ENCODE data around the gene AP1S3.
"Not testable (repeated sequence)": the region's sequence is repeated elsewhere in the genome, so short reads cannot be mapped to it uniquely, and the experiment has no call there.

AP1S3 gene

GRCh38 chr2:223832241-223832903 lies 5.0 kb downstream of the AP1S3 start:
- DNase-seq, result no peak
- TF ChIP-seq GATA1 (IDR thresholded peaks at IDR 0.05; ENCODE audit: low read depth, low read length), result no peak
- TF ChIP-seq POLR2A (IDR thresholded peaks at IDR 0.05; ENCODE audit: low read length), result no peak

- DNase-seq, result no peak
- TF ChIP-seq POLR2A (IDR thresholded peaks at IDR 0.05; ENCODE audit: low read length), result no peak
- TF ChIP-seq GATA1 (IDR thresholded peaks at IDR 0.05; ENCODE audit: low read depth, low read length), result no peak
These were observed 8.3 kb downstream of the AP1S3 start for GRCh38 chr2:223829128-223829527.

GRCh38 chr2:223828314-223828713 lies 9.1 kb downstream of the AP1S3 start:
- TF ChIP-seq POLR2A (IDR thresholded peaks at IDR 0.05; ENCODE audit: low read length) (no peak), GATA1 (IDR thresholded peaks at IDR 0.05; ENCODE audit: low read depth, low read length) (no peak)
- DNase-seq, result no peak

- DNase-seq, result no peak
- no peak for TF ChIP-seq GATA1 (IDR thresholded peaks at IDR 0.05; ENCODE audit: low read depth, low read length)
- TF ChIP-seq POLR2A (IDR thresholded peaks at IDR 0.05; ENCODE audit: low read length), result no peak
These were observed 10.4 kb downstream of the AP1S3 start for GRCh38 chr2:223826995-223827394.

- TF ChIP-seq POLR2A (IDR thresholded peaks at IDR 0.05; ENCODE audit: low read length) (no peak), GATA1 (IDR thresholded peaks at IDR 0.05; ENCODE audit: low read depth, low read length) (no peak)
- no peak for DNase-seq
These were observed 13.1 kb downstream of the AP1S3 start for GRCh38 chr2:223824301-223824700.

- TF ChIP-seq POLR2A (IDR thresholded peaks at IDR 0.05; ENCODE audit: low read length) (no peak), GATA1 (IDR thresholded peaks at IDR 0.05; ENCODE audit: low read depth, low read length) (no peak)
- no peak for DNase-seq
These were observed 14.6 kb downstream of the AP1S3 start for GRCh38 chr2:223822818-223823217.

GRCh38 chr2:223820549-223820948 lies 16.8 kb downstream of the AP1S3 start:
- TF ChIP-seq GATA1 (IDR thresholded peaks at IDR 0.05; ENCODE audit: low read depth, low read length) (no peak), POLR2A (IDR thresholded peaks at IDR 0.05; ENCODE audit: low read length) (no peak)
- DNase-seq, result no peak

GRCh38 chr2:223819891-223820290 lies 17.5 kb downstream of the AP1S3 start:
- TF ChIP-seq POLR2A (IDR thresholded peaks at IDR 0.05; ENCODE audit: low read length) (no peak), GATA1 (IDR thresholded peaks at IDR 0.05; ENCODE audit: low read depth, low read length) (no peak)
- no peak for DNase-seq

- no peak for DNase-seq
These were observed 21.4 kb downstream of the AP1S3 start for GRCh38 chr2:223815884-223816570.

GRCh38 chr2:223815186-223815883 lies 22.0 kb downstream of the AP1S3 start:
- TF ChIP-seq GATA1 (IDR thresholded peaks at IDR 0.05; ENCODE audit: low read depth, low read length) (no peak), POLR2A (IDR thresholded peaks at IDR 0.05; ENCODE audit: low read length) (no peak)
- no peak for DNase-seq

More at GRCh38 chr2:223815884-223816570, 21.4 kb downstream of the AP1S3 start:
- TF ChIP-seq GATA1 (IDR thresholded peaks at IDR 0.05; ENCODE audit: low read depth, low read length), result no peak
- TF ChIP-seq POLR2A (IDR thresholded peaks at IDR 0.05; ENCODE audit: low read length), result no peak

GRCh38 chr2:223814764-223815163 lies 22.6 kb downstream of the AP1S3 start:
- not testable (repeated sequence) for DNase-seq

GRCh38 chr2:223813329-223813728 lies 24.1 kb downstream of the AP1S3 start:
- TF ChIP-seq GATA1 (IDR thresholded peaks at IDR 0.05; ENCODE audit: low read depth, low read length), result no peak
- TF ChIP-seq POLR2A (IDR thresholded peaks at IDR 0.05; ENCODE audit: low read length), result no peak
- DNase-seq, result no peak

GRCh38 chr2:223811757-223812156 lies 25.6 kb downstream of the AP1S3 start:
- DNase-seq, result no peak
- TF ChIP-seq POLR2A (IDR thresholded peaks at IDR 0.05; ENCODE audit: low read length) (no peak), GATA1 (IDR thresholded peaks at IDR 0.05; ENCODE audit: low read depth, low read length) (no peak)

GRCh38 chr2:223805008-223805407 lies 32.4 kb downstream of the AP1S3 start:
- DNase-seq, result no peak
- TF ChIP-seq GATA1 (IDR thresholded peaks at IDR 0.05; ENCODE audit: low read depth, low read length) (no peak), POLR2A (IDR thresholded peaks at IDR 0.05; ENCODE audit: low read length) (no peak)

- DNase-seq, result no peak
- TF ChIP-seq GATA1 (IDR thresholded peaks at IDR 0.05; ENCODE audit: low read depth, low read length) (no peak), POLR2A (IDR thresholded peaks at IDR 0.05; ENCODE audit: low read length) (no peak)
These were observed 35.6 kb downstream of the AP1S3 start for GRCh38 chr2:223801736-223802135.
